Endothelial cell of umbilical vein (primary cell): Measurements from ENCODE around the gene FTCDNL1. TPM values are rescaled to one million over a fixed set of nuclear protein-coding genes. Genes with fewer than 3 reads are reported as not detected.

Experiments
- BruUV-seq: library from RNA; stranded (reverse); fragments of 400-500 nt; replicated peaks from 2 replicates; lab custom pipeline; 2021; lab: Mats Ljungman, UMichigan
- CTCF ChIA-PET: fragments of 300-600, 350-600 bp; sonication (Branson Sonifier 250); formaldehyde crosslinking; loops from one replicate; lab custom pipeline; 2021; ENCODE audit warnings: antibody characterized with exemption, inconsistent platforms; lab: Charles Lee
- POLR2A ChIA-PET: fragments of 300-600, 350-600 bp; sonication (Branson Sonifier 250); formaldehyde crosslinking; loops from one replicate; lab custom pipeline; 2021; ENCODE audit warnings: antibody characterized with exemption, inconsistent platforms; lab: Charles Lee
- DNase-seq: peaks from one replicate; pipeline ENCODE4 v3.0.0-alpha.2; 2011; ENCODE audit warnings: low read depth, low spot score
- FAIRE-seq: peaks from 2 replicates; lab custom pipeline; 2011; peaks lifted over from hg19 to GRCh38; lab: Jason Lieb, UNC
- H2AFZ ChIP-seq: 2 replicates; pipeline ENCODE4 v1.6.0; 2012; ENCODE audit warnings: low read depth, low read length, control low read depth, inconsistent platforms
- H3K27ac ChIP-seq: 2 replicates; pipeline ENCODE4 v1.5.1; 2011; ENCODE audit warnings: low read depth, mild to moderate bottlenecking, control low read depth, low read length, moderate library complexity; ENCODE audit not compliant: insufficient read depth
- H3K27me3 ChIP-seq, 2 experiments: 2 replicates each; pipeline versions ENCODE4 v1.6.0 to v1.6.1; 2011; ENCODE audit warnings: low read length in 2 of 2, mixed read lengths in 1 of 2; ENCODE audit not compliant: control insufficient read depth in 2 of 2, insufficient read depth in 2 of 2
- H3K36me3 ChIP-seq, 2 experiments: 2 replicates in 1 of 2; 3 replicates in 1 of 2; pipeline ENCODE4 v1.5.1; 2011; ENCODE audit warnings: low read length in 2 of 2, mild to moderate bottlenecking in 1 of 2, moderate library complexity in 1 of 2; ENCODE audit not compliant: control insufficient read depth in 2 of 2, insufficient read depth in 2 of 2; ENCODE audit errors: extremely low read depth in 1 of 2
- H3K4me1 ChIP-seq: 3 replicates; pipeline ENCODE4 v1.5.1; 2011; ENCODE audit warnings: mild to moderate bottlenecking, low read length; ENCODE audit not compliant: control insufficient read depth, insufficient read depth; ENCODE audit errors: extremely low read depth
- H3K4me2 ChIP-seq: 2 replicates; pipeline ENCODE4 v1.6.1; 2011; ENCODE audit warnings: low read length, control low read depth, mixed read lengths; ENCODE audit not compliant: insufficient read depth
- H3K4me3 ChIP-seq, 3 experiments: fragments of 200-600 bp in 1 of 3; sonication (generic), shearing (Covaris generic) in 1 of 3; replicated peaks in 1 of 3; 2 replicates each; pipeline ENCODE4 v1.5.1; 2011 to 2016; ENCODE audit warnings: control low read depth in 3 of 3, low read length in 3 of 3, mild to moderate bottlenecking in 2 of 3, inconsistent platforms in 1 of 3, low read depth in 1 of 3, moderate library complexity in 1 of 3; ENCODE audit not compliant: insufficient read depth in 1 of 3
- H3K79me2 ChIP-seq: 2 replicates; pipeline ENCODE4 v1.6.0; 2012; ENCODE audit warnings: low read length, inconsistent platforms; ENCODE audit not compliant: control insufficient read depth, insufficient read depth
- H3K9ac ChIP-seq: replicated peaks from 2 replicates; pipeline ENCODE3; 2011; ENCODE audit warnings: low read length, control low read depth; ENCODE audit not compliant: insufficient read depth; ENCODE audit errors: extremely low read depth
- H3K9me1 ChIP-seq: replicated peaks from 3 replicates; pipeline ENCODE4 v1.6.0; 2011; ENCODE audit warnings: mild to moderate bottlenecking, low read length; ENCODE audit not compliant: control insufficient read depth, insufficient read depth; ENCODE audit errors: extremely low read depth
- H3K9me3 ChIP-seq: replicated peaks from 2 replicates; pipeline ENCODE4 v1.5.1; 2012; ENCODE audit warnings: low read length, inconsistent platforms; ENCODE audit not compliant: control insufficient read depth, insufficient read depth
- H4K20me1 ChIP-seq: replicated peaks from 2 replicates; pipeline ENCODE3; 2011; ENCODE audit warnings: mild to moderate bottlenecking, low read length; ENCODE audit not compliant: control insufficient read depth, insufficient read depth; ENCODE audit errors: extremely low read depth
- CTCF ChIP-seq, 2 donors: IDR thresholded peaks; 1 replicate in 1 of 2; 2 replicates in 1 of 2; pipeline ENCODE4 v1.5.1; 2011; ENCODE audit warnings: low read length in 2 of 2, mild to moderate bottlenecking in 2 of 2, moderate library complexity in 2 of 2, control low read depth in 1 of 2, inconsistent platforms in 1 of 2, low read depth in 1 of 2; ENCODE audit not compliant: insufficient read depth in 1 of 2; ENCODE audit errors: extremely low read depth in 1 of 2
- EZH2 ChIP-seq: IDR thresholded peaks from 2 replicates; pipeline ENCODE4 v1.6.1; 2012; ENCODE audit warnings: borderline replicate concordance, low read depth, mild to moderate bottlenecking, moderate library complexity, low read length, inconsistent platforms; ENCODE audit not compliant: severe bottlenecking
- FOS ChIP-seq: IDR thresholded peaks from 2 replicates; pipeline ENCODE4 v1.6.1; 2011; ENCODE audit warnings: mild to moderate bottlenecking, low read length, moderate library complexity, borderline replicate concordance; ENCODE audit not compliant: insufficient read depth
- GATA2 ChIP-seq: IDR thresholded peaks from 2 replicates; pipeline ENCODE4 v1.7.0; 2011; ENCODE audit warnings: low read depth, mild to moderate bottlenecking, moderate library complexity, mixed read lengths, low read length; ENCODE audit not compliant: insufficient read length, insufficient read depth
- JUN ChIP-seq: IDR thresholded peaks from 2 replicates; pipeline ENCODE4 v1.6.1; 2011; ENCODE audit warnings: borderline replicate concordance, low read depth; ENCODE audit not compliant: insufficient read length, insufficient read depth
- MAX ChIP-seq: IDR thresholded peaks from 2 replicates; pipeline ENCODE4 v1.6.1; 2011; ENCODE audit not compliant: insufficient read depth, insufficient read length
- MYC ChIP-seq: IDR thresholded peaks from one replicate; pipeline ENCODE4 v1.6.1; 2011; ENCODE audit warnings: mild to moderate bottlenecking, low read depth, low read length
- POLR2A ChIP-seq: IDR thresholded peaks from 2 replicates; pipeline ENCODE4 v1.6.1; 2012; ENCODE audit warnings: low read depth, mild to moderate bottlenecking, control low read depth, low read length
- POLR2AphosphoS5 ChIP-seq: IDR thresholded peaks from 2 replicates; pipeline ENCODE4 v1.6.1; 2012; ENCODE audit warnings: low read depth, mild to moderate bottlenecking, control low read depth, low read length, moderate library complexity; ENCODE audit not compliant: insufficient read depth
- dilution Hi-C: fragments of 300-500 bp; cut with MboI; formaldehyde crosslinking; loops from one replicate; pipeline ENCODE4 v1.15.0; 2019; ENCODE audit warnings: low sequenced_read_pairs; ENCODE audit not compliant: extremely low pct_ligation_motif_present
- intact Hi-C: fragments of 100-400 bp; cut with micrococcal nuclease; formaldehyde crosslinking; loops from one replicate; pipeline ENCODE4 v1.10.0; 2022
- polyA plus RNA-seq, 4 experiments: library from polyadenylated mRNA; depleted of rRNA in 3 of 4; stranded (reverse) in 3 of 4; unstranded in 1 of 4; fragments of >200 nt; gene quantifications; 2 replicates each; pipeline versions ENCODE4 v1.2.1 to v1.2.3, GENCODE V29; 2011 to 2012; ENCODE audit warnings: missing spikeins in 1 of 4
- total RNA-seq: library from RNA; stranded (reverse); gene quantifications from 2 replicates; pipeline ENCODE4 v1.2.3, GENCODE V29; 2021

FTCDNL1 gene
- total and polyA plus RNA-seq, 2 donors (not counting 3 experiments of a cell fraction or from before 2014, with no cell fraction given): 0.19 to 0.27 TPM

GRCh38 chr2:199868431-199869226 is 17.6 kb upstream of the FTCDNL1 start:
- ChIA-PET CTCF (interaction anchor here (1.0 kb wide), 1 partner anchor 13 kb away, joined by 4 read pairs; no protein-coding TSS in a partner anchor), POLR2A (no interaction called here)
- Histone ChIP-seq H4K20me1 (no peaks in the 10 kb centered on the region), H3K4me2 (no peak overlapping the region), H2AFZ (no peak overlapping the region), H3K36me3 (no peaks in the 10 kb centered on the region), H3K27me3 (peaks cover 0 to 4% of the 10 kb centered on the region in 2 experiments), H3K9me3 (no peaks in the 10 kb centered on the region), H3K9me1 (no peaks in the 10 kb centered on the region), H3K79me2 (no peaks in the 10 kb centered on the region), H3K9ac (no peak overlapping the region), H3K4me1 (no peaks in the 10 kb centered on the region), H3K4me3 (no peak overlapping the region), H3K27ac (no peak overlapping the region)
- intact Hi-C loops: loop anchor here (10.0 kb wide), 1 partner anchor 1554 kb away; no protein-coding TSS in a partner anchor
- no peak for FAIRE-seq
- dilution Hi-C loops: no loop called here
- BruUV-seq: no TSS peak
- TF ChIP-seq GATA2 (no peak), MYC (no peak), EZH2 (no peak), CTCF (IDR thresholded peaks at IDR 0.05; ENCODE audit: extremely low read depth in 1 of 2, insufficient read depth in 1 of 2, low read depth in 1 of 2, low read length in 2 of 2) (no peak)
- no peak for DNase-seq

- H3K9ac ChIP-seq: no peak overlapping the region
- intact Hi-C loops: loop anchor here (10.0 kb wide), 1 partner anchor 1551 kb away; no protein-coding TSS in a partner anchor
- H3K9me3 ChIP-seq: no peaks in the 10 kb centered on the region
- no peak overlapping the region for H3K4me3 ChIP-seq
- H3K4me2 ChIP-seq: no peak overlapping the region
- ChIA-PET POLR2A (no interaction called here), CTCF (no interaction called here)
- dilution Hi-C loops: no loop called here
- H3K9me1 ChIP-seq: no peaks in the 10 kb centered on the region
- H3K4me1 ChIP-seq: no peaks in the 10 kb centered on the region
- H2AFZ ChIP-seq: no peak overlapping the region
- no peaks in the 10 kb centered on the region for H4K20me1 ChIP-seq
- no peak for DNase-seq
- no peak overlapping the region for H3K27ac ChIP-seq
- no peak for FAIRE-seq
- H3K36me3 ChIP-seq: no peaks in the 10 kb centered on the region
- TF ChIP-seq MYC (no peak), JUN (no peak), EZH2 (no peak), POLR2A (no peak), GATA2 (no peak), MAX (no peak), POLR2AphosphoS5 (no peak), FOS (no peak), CTCF (IDR thresholded peaks at IDR 0.05; ENCODE audit: extremely low read depth in 1 of 2, insufficient read depth in 1 of 2, low read depth in 1 of 2, low read length in 2 of 2) (no peak)
- BruUV-seq: no TSS peak
- H3K27me3 ChIP-seq: peaks cover 5 to 10% of the 10 kb centered on the region in 2 experiments
- H3K79me2 ChIP-seq: no peaks in the 10 kb centered on the region
Observed at GRCh38 chr2:199865905-199866304, 14.9 kb upstream of the FTCDNL1 start.
